ENCODE measurements around the gene RPS16.

The RPS16 gene

DNA sequence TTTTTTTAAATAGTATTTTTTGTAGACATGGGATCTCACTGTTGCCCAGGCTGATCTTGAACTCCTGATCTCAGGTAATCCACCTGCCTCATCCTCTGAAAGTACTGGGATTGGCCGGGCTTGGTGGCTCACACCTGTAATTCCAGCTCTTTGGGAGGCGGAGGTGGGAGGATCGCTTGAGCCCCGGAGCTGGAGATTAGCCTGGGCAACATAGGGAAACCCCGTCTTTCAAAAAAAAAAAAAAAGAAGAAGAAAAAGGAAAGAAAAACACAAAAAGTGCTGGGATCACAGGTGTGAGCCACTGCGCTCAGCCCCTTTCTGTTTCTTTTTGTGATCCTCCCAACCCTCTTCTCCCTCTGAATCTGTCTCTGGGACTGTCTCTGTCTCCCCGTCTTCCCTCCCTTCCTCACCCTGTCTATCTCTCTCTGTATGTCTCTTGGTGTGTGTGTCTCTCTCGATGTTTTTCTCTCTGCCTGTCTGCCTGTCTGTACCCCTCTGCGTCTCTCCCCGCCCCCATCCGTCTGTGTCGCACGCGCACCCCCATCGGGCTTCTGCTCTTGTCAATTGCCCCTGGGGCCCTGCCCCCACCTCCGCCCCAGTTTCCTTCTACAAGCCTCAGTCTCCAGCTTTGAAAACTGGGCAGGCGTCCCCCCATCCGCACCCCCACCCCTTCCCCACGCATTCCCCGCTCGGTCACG is 29.6 kb downstream of the RPS16 start:
- peak; percentile 24 for DNase-seq

DNA sequence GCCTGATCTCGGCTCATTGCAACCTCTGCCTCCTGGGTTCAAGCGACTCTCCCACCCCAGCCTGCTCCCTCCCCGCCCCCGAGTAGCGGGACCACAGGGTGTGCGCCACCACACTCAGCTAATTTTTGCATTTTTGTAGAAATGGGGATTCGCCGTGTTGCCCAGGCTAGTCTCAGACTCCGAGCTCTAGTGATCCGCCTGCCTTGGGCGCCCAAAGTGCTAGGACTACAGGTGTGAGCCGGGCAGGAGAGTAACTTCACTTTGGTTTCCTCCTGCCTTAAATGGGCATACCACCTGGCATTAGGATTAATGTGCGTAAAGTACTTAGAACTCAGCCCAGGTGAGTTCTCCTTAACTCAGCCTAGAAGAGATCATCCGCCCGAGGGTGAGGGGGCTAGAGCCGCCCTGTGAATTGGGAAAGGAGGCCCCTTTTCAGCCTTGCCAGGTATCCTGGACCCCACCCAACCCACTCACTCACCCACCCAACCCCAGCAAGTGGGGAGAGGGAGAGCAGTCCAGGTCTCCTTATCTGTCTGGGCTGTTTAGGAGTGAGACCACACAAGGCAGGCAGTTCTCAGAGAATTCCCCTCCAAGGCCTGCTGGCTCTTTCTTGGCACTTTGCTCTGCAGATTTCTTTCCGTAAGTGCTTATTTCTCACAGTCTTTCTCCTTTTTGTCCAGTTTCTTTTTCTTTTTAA is 30.3 kb downstream of the RPS16 start:
- no peak for DNase-seq

DNA sequence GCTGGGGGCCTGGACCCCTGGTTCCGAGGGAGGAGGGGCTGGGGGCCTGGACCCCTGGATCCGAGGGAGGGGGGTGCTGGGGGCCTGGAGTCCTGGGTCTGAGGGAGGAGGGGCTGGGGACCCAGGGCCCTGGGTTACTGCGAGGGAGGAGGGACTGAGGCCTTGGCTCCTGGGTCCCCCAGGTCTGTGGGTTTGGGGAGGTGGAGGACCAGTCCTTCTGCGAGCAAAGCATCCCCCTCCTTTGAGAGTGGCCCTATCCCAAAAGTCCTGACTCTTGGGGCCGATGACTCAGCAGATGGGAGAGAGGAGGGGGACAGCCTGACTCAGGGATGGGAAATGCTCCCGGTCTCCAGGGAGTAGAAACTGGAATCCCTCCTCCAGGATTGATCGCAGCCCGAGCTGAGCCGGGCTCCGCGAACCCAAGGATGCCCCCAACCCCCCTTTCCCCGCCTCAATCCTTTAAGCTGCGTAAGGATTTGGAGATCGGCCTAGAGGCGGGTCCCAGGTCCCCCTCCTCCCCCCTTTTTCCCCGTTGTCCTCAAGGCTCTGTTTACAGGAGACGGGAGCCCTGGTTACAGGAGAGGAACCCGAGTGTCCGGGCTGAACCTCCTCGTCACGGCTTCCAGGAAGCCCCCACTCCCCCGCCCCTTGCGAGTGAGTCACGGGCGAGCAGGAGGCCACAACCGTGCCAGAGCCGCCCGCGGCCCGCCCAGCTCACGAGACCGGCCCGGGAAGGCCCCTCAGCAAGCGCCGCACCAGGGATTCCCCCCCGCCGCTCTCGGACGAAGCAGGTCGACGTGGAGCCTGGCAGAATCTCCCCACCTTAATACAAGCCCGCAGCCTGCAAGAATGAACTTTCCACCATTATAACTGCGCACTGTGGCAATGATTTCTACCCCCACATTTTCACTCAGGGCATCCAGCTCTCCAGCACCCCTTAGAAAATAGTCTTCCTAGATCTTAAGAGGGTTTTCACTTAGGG is 32.1 kb downstream of the RPS16 start:
- peak; percentile 48 for DNase-seq

DNA sequence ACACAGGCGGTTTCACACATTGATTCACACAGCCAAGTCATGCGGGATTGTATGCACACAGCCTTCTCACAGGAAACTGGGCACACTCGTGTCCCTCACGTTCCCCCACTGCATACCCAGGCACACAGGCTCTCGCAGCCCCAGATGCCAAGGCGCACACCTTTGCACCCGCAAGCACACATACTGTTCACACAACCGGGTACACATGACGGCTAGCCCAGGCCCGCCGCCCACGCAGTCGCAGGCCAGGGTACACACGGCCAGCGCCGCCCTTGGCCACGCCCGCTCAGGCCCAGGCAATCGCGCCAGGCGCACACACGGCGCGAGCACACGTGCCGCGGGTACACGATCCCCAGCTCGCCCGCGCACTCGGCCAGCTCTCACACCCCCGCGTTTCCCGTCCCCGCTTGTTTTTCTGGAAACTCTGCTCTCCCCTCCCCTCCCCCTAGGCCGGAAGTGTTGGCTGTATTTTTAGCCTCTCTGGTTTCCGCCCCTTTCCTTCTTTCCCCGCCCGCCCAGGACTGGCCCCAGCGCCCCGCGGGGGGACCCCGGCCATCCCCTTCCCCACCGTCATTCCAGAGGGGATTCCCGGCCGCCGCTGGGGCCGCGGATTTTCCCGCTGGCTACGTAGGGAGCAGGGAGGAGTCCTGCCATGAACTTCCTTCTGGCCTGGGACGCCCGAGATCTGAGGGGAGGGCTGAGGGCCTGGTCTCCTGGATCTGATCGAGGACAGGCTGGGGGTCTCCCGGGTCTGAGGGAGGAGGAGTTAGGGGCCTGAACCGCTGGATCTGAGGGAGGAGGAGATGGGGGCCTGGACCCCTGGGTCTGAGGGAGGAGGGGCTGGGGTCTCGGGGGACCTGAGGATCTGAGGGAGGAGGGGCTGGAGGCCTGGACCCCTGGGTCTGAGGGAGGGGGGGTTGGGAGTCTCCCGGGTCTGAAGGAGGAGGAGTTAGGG is 33.1 kb downstream of the RPS16 start:
- peak; percentile 69 for DNase-seq

DNA sequence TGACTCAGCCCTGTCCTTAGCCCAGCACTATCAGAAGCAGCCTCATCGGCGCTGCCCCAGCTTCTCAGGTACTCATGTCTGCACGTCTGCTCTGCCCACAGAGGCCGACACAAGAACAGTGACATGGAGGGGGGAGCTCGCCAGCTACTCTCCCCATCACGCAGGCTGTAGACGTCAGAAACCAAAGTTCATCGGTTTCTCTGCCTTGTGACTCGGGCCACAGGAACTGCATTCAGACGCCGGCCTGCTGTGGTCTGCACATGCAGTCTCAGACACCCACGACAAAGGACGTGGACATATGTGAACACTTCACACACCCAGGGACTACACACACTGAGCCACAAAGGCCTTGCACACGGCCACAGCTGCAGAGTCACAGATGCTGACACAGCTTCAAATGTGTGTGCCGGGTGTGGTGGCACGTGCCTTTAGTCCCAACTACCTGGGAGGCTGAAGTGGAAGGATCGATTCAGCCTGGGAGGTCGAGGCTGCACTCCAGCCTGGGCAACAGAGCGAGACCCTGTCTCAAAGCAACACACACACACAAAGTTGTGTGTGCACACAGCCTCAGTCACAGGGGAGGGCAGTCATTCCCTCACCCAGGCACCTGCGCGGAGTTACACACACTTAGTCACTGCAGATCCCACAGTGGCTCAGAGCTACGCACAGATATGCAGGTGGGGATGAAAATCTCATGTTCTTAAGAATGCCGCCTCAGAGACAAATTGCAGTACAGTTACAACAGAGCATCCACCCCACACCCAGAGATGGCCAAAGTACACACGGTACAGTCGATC is 34.0 kb downstream of the RPS16 start:
- DNase-seq = no peak

DNA sequence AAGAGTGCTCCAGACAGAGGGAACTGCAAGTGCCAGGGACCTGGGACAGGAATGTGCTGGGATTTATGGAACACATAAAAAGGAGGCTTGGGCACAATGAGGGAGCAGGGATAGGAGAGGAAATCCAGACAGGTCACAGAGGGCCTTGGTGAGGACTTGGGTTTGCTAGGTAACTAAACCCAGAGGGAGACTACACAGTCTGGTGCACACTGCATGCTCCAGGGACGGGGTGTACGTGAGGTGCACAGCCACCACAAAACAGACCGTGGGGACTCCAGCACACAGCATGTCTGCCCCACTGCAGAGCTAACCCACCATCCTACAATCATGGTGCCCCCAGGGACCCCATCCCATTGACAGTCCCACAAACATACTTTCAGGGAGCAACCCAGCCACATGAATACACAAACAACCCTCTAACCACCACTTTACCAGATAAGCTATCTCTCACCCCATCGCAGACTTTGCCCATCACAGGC is 34.6 kb downstream of the RPS16 start:
- no peak for DNase-seq

DNA sequence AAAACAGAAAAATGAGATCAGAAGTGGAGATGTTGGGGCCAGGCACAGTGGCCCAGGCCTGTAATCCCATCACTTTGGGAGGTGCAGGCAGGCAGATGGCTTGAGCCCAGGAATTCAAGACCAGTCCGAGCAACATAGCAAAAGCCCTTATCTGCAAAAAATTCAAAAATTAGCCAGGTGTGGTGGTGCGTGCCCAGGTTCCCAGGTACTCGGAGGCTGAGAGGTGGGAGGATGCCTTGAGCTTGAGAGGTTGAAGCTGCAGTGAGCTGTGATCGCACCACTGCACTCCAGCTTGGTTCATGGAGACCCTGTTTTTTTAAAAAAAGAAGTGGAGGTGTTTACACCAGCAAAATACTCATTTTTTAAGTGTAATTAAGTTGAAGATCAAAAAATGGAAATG is 35.7 kb downstream of the RPS16 start:
- DNase-seq = no peak

DNA sequence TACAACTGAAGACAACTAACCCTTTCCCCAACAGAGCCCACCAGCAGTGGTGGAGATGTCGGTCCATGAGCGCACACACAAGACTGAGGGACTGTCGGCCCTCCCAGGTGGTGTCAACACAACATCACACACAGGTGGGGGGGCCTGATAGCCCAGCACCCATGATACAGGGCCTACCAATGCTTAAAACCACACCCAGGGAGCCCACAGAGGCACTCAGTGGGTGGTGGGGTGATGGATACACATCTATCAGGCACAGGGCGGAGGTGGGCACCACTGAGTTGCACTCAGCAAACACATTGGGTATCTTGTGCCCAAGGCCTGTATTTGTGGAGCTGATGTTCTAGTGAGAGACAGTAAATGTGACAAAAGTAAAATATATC is 36.1 kb downstream of the RPS16 start:
- DNase-seq = no peak

DNA sequence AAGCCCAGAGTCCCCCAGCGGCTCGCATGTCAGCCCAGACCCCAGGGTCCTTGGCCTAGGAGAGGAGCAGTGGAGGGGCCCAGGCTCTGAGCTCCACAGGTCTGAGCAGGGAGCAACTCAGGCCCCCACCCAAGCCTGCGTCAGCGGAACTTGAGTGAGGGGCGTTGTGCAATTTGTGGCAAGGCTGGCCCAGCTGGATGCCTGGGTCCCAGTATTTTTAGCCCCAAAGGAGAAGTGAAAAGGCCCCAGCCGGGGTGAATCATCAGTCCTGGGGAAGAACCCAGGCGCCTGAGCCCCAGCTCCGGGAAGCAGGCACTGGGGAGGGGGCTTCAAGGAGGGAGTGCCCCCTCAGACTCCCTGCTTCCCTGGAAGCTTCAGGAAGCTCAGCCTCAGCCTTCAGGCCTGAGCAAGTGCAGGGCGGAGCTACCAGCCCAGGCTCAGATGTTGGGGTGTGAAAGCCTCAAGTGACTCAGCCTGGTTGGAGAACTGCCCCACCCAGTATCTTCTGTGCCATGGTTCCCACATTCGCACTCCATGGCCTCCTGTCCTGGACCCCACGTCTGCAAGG is 37.4 kb downstream of the RPS16 start:
- DNase-seq = no peak

DNA sequence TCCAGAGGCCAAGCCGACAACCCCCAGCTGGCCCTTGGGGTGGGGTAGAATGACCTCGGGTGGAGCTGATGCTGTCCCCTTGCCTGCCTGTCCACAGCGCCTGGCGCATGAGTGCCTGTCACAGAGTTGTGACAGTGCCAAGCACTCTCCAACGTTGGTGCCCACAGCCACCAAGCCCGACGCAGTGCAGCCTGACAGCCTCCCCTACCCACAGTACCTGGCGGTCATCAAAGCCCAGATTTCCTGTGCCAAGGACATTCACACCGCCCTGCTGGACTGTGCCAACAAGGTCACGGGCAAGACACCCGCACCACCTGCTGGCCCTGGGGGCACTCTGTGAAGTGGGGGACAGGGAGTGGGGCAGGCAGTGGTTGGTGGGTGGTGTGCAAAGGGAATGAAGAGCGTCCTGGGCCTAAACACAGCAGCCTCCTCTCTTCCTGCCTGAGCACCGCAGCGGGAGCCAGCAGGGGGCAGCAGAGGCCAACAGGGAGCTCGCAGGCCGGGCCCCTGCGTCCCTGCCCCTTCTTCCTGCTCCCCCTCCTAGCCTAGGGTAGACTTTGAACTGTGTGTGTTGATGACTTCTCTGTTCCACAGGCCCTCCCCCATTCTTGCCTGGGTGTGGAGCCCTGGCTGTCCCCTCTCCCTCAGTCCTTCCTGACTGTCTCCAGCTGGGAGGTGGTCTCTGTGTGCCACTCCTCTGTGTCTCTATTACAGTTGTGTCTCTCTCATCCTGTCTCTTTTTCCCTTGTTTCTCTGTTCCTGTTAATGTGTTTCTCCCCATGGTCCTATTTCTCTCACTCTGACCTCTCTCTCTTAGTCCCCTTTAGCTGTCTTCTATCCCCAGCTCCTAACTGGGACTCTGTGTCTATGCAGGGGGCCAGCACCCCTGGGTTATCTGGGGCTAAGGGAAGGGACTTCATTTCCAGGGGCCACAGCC is 38.1 kb downstream of the RPS16 start:
- peak; percentile 66 for DNase-seq

DNA sequence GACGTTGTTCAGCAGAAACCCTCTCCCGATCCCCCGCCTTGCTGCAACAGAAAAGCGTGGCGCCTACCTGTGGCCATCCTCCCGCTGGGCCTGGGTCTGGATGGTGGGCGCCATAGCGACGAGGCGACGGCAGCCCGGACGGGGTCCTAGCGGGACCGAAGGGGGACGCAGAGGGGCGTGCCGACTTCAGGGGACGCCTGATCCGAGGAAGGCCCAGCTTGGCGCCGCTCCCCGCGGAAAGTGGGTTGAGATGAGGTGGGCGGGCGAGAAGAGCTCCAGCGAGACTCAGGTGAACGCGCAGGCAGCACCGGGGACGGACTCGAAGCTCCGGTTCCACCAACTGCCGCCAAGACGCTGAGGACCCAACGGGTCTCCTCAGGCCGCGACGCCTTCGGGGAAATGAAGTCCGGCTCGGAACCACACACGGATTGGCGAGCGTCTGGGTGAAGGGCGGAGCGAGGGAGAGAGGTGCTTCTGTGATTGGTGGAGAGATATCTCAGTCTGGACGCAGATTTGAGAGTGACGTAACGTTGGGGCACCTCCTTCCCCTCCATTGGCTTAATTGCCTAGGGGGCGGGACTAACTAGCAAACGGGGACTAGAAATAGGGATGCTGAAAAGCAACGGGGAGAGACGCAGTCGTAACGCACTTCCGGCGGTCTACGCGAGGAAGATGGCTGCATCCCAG is 44.9 kb downstream of the RPS16 start, which contains the start of the genes MED29 and PAF1:
Gene MED29, plus strand, starts transcription at position 628 of the 687 bp plus-strand sequence. Its CDS starts 45 bp downstream, at position 673.
Gene PAF1, minus strand, starts transcription at position 356 of the 687 bp plus-strand sequence. Its CDS starts 242 bp downstream, at position 114.
- DNase-seq = peak; percentile 100

DNA sequence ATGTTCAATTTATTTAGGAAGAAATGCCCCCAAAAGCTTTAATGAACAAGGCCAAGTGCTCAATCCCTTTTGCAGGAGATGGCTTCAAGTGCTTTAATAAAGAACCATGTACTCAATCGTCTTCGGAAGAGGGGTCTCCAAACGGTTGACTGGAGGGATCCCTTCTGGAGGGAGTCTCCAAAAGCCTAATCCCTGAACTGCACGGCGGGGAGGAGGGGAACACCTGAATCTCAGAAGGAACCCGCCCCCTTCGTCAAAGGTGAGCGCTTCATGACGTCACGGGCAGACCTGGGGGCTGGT is 45.3 kb downstream of the RPS16 start:
- DNase-seq = no peak

DNA sequence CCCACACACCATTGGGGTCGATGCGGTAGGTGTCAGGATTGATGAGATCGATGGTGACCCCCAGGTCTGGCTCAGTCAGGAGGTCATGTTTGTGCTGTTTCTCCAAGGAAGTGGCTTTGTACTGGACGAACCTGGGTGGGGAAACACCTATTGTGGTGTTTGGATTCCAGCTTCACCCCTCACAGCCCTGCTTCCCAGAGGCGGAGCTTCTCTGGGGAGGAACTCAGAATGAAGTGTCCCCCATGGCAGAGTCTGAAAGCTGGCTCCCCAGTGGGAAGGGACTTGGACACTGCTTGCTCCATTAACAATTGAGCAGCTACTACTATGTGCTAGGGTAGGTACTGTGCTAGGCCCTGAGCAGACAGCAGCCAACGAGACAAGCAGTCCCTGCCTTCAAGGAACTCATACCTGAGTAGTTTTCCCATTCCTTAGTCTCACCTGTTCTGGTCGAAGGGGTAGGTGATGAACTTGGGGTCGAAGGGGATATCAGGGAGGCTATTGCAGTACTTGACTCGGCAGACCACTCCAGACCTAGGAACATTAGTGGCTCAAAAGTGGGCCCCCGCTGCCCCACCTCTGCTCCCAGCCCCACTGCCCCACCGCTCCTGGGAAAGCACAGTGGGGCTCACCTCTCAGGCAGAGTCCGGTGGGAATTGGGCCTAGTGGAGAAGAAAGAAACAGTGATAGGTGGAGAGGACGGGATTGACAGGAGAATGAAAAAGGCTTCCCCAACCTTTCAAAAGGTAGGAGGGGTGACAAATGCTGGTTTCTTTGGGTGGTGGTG is 45.9 kb downstream of the RPS16 start:
- no peak for DNase-seq

DNA sequence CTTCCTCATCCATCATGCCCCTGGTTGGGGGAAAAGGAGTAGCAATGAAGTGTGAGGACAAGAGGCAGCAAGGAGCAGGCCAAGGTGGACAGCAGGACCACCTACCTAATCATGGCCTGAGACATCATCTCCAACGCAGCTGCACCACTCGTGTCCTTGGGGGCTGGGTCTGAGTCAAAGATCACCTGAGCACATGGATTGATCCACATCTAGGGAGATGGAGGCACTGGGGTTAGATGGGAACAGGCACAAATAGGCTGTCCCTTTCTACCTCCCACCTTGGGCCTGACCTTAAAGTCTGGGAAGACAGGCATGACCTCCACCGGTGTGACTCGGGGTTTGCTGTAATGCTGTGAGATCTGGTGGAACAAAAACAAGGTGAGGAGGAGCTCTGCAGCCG is 47.1 kb downstream of the RPS16 start:
- no peak for DNase-seq

DNA sequence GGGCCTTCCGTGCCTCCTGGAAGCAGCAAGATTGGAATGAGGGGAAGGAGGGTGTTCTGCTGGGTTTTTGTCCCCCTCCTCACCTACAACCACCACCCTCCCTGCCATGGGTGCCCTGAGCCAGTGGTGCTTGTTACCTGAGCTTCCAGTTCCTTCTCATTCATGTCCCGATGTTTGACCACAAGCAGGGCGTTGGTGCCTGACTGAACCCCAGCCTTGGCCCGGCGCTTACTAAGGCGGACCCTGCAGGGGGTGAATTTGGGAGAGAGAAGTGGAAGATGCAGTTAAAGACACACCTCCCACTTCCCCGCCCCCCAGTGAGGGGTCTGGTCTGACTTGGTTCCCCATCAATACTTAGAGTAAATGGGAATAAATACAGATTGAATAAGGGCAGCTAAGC is 49.2 kb downstream of the RPS16 start:
- DNase-seq = no peak

DNA sequence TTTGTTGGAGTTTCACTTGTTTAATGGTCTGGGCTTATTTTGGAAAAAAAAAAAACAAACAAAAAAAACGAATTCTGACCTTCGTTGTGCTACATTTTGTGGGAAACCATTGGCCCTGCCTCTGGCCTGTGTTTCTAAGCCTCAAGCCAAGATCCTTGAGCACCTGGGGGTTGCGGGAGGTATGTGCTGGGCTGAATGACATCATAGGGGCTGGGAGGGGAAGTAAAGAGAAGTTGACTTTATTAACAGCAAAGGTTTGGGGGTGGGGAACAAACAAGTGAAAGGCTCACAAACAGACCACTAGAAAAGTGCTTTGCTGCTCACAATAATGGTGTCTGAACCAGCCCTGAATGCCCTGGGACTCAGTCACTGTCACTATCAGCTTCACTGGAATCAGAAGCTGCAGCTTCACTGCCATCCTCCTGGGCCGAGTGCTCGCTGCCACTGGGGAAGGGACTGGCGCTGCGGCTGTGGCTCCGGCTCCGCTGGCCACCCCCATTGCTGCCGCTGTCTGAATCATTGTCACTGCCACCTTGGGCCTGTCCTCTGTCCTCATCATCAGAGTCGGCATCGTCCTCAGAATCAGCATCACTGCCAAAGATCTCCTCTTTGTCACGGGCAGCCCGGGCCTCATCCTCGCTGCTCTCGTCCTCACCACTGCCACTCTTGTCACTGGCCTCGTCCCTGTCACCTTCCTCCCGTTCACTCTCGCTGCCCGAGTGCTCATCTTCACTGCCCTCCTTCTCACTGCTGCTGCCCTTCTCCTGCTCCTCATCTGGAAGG is 49.9 kb downstream of the RPS16 start:
- no peak for DNase-seq

DNA sequence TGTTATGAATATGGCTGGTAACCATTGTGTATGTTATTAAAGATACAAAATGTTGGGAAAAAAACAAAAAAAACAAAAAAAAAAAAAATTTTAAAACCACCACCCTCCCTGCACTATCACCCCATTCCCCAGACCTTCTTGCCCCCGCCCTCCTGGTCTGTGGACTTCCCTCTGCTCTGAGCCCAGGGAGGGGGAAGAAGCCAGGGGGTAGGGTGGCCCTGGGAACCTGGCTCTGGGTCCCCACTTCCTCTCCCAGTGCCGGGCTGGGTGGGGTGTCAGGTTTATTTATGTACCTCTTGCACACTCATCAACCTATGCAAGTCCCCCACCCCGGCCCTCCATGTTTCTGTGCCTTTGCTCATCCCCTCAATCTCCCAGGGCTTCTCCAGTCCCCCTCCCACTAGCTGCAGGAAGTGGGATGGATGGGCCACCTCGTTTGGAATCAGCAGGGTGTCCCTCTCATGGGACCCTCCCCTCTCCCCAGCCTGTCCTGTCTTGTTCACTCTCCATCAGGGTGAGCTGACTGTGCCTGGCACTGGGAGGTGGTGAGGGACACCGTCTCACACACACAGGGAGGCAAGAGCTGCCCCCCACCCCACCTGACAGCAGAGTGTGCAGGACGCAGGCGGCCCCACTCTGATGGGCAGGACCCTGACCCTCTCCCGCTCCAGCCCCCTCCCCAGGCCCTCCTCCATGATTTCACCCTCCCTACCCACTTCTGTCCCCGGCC is 50.7 kb downstream of the RPS16 start:
- no peak for DNase-seq

Measured in NCI-H748 treated with DMSO at 0.1 percent for 48 hours (cell line).